NCI-H128 (cell line): Measurements from ENCODE around the gene CAP1.
"Not testable (repeated sequence)": the region's sequence is repeated elsewhere in the genome, so short reads cannot be mapped to it uniquely, and the experiment has no call there.

ENCODE experiments used
- DNase-seq: peaks from one replicate; lab custom pipeline; 2025; ENCODE audit not compliant: unreplicated experiment; lab: John Stamatoyannopoulos, UW

The CAP1 gene, protein sequence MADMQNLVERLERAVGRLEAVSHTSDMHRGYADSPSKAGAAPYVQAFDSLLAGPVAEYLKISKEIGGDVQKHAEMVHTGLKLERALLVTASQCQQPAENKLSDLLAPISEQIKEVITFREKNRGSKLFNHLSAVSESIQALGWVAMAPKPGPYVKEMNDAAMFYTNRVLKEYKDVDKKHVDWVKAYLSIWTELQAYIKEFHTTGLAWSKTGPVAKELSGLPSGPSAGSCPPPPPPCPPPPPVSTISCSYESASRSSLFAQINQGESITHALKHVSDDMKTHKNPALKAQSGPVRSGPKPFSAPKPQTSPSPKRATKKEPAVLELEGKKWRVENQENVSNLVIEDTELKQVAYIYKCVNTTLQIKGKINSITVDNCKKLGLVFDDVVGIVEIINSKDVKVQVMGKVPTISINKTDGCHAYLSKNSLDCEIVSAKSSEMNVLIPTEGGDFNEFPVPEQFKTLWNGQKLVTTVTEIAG

DNA sequence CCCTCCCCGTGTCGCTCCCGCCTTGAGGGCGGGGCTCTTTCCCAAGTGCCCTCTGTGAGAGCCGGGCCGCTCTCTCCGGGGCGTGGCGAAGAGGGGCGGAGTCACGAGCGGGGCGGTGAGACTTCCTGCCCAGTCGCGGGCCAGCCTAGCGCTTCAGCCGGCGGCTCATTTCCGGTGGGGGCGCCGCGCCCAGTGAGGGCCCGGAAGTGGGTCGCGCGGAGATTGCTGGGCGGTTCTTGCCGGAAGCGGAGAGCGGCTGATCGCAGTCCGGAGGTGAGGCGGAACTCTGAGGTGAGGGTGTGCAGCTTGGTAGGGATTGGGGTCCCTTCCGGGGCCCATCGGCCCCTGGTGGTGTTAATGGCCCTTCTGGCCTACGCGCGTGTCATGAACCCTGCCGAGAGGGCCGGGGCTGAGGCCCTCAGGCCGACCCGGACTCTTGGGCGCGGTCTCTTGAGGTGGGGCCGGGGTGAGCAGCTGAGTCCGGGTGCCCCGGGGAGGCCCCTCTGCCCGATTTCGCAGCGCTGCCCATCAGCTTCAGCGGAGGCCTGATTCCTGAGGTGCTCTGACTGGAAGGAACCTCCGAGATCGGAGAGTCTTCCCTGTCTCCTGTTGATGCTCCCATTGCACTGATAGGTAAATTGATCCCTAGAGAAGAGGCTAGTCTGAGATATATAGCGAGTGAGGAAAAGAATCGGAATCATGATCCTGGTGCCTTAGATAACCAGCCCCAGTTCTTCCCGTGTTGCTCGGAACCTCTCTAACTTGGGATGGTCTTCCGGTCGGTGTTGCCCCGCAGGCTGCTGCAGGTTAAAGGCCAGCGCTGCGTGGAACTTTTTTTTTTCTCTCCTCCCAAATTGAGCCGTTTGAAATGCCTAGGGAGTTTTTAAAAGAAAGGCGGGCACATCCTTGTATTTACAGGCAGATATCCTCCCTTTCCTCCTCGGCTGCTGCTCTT, at the start of gene CAP1:
Gene CAP1 (plus strand): TSS at position 219 of the 955 bp plus-strand sequence. CDS start 18,618 bp downstream, outside the sequence.
- peak; percentile 100 for DNase-seq

DNA sequence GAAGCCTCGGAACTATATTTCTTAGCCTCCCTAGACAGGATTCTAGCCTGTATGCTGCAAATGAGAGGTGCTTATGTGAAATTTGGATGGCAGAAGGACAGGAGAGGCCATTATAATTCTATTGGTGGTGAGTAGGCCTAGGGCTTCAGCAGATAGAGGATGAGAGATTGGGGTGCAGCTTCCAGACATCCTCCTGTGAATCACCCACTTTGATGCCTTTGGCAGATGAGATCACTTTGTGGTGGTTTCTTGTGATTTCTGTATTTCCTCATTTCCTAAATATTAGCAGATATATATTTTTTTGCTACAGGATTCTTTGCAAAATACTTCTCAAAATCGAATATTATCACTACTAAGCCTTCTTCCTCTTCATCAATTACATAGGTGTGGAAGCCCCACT, 48.3 kb upstream of the CAP1 start:
- no peak for DNase-seq

DNA sequence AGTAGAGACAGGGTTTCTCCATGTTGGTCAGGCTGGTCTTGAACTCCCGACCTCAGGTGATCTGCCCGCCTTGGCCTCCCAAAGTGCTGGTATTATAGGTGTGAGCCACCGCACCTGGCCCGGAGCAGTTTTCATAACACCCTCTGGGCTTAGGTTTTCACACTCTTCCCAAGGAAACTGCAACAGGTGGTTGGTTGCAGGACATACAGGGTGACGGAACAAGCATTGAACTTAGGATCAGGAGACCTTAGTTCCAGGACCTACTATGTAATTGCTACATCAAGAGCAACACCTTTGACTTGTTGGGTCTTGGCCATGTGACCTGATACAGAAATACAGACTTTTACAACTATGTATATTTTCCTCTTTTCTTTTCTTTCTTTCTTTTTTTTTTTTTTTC, 47.6 kb upstream of the CAP1 start:
- no peak for DNase-seq

DNA sequence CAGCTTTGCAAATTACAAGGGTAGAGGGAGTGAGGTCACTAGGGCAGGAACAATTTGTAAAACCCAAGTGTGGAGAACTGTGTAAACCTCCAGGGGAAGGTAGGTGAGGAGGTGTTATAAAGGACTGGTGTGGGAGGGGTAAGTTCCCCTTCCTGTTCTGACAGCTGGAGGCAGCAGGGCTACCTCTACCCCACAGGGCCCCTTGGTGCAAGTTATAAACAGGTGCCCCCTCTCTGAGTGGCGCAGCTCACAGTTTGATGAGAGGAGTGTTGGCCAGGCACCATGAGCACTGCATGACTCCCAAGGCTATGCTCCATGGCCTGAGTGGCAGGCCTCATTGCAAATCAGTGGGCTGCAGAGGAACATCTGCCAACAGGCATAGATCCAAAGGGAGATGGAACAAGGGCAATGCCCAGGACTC, 44.5 kb upstream of the CAP1 start:
- no peak for DNase-seq

DNA sequence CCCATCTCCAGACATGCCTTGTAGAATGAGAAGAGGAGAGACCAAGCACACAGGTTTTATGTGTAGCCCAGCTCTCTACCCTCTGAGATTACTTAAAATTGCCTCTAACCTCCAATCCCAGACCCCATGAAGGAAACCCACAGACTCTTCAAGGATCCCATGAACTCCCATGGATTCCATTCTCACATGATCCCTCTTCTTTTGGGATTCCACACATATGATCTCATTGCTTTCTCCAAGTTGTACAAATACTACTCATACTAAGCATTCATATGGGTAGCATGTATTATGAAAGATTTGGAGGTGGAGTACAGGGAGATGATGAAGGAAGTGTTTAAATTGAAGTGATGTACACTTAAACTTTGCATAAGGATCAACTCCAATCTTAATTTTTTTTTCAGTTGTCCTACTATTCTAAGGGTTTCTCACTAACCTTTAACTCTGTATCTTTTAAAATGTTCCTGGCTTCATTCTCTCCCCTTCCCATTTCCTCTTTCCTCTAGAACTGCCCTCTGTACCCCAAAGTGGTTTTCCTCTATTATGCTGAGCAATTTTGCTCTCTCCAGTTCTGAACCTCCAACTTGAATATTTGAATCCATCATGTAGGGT, 44.0 kb upstream of the CAP1 start:
- no peak for DNase-seq

DNA sequence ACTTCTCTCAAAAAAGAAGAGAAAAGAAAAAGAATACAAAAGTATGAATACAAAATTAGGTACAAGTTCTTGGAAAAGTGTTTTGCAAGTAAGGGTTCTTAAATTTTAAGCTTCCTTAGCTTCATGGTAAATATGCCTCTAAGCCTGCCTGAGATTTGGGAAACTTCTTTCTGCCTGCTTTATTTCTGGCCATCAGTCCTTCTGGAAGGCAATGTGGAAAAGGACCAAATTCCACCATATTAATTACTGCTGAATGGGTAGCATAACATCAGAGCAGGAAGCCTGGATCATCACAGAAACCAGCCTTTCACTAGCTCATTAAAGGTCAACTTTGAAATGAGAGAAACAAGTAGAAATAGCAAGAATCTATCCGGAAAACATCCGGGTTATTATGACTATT, 39.1 kb upstream of the CAP1 start:
- no peak for DNase-seq

DNA sequence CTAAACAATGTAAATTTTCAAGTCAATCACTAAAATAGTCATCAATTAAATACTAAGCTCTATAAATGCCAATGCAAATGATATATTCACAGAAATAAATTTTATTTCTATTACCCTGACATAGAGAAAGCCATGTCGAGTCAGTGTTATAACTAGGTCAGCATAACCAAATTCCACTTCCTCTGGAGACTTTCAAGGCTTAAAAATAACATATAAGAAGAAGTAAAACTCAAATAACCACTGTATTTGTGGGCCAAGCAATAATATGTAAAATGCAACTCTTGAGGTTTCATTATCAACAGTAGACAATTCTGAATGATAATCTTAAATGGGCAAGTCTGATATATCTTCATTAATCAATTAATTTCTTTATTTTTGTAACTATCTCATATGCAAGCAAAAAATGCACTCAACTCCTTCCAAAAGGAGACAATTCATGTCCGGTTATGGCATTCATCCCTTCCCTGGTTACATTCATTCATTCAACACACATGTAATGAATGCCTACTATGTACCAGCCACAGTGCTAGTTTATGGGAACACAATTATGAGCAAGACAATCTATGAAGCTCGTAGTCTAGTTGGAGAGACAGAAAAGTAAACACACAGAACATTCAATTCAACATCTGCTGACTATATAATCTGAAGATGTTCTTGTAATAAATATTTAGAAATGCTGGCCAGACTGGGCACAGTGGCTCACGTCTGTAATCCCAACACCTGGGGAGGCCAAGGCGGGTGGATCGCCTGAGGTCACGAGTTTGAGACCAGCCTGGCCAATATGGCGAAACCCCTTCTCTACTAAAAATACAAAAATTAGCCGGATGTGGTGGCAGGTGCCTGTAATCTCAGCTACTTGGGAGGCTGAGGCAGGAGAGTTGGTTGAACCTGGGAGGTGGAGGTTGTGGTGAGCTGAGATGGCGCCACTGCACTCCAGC, 37.1 kb upstream of the CAP1 start:
- no peak for DNase-seq

DNA sequence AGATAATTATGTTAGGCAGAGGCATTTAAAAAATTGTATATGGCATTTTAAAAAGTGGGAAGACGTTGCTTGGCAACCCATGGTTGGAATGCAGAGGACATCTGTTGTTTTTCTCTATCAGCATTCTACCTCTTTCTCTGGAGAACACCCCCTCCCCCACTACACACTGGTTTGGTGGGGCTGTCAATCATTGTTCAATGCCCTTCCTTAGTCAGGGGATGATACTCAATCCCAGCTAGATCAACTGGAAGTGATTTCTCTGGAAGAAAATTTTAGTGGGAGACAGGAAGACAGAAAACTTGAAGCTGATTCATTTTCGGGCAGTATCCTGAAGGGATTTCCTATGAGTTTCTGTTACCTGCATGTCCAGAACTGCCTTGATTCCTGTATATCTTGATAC, 35.7 kb upstream of the CAP1 start:
- no peak for DNase-seq

DNA sequence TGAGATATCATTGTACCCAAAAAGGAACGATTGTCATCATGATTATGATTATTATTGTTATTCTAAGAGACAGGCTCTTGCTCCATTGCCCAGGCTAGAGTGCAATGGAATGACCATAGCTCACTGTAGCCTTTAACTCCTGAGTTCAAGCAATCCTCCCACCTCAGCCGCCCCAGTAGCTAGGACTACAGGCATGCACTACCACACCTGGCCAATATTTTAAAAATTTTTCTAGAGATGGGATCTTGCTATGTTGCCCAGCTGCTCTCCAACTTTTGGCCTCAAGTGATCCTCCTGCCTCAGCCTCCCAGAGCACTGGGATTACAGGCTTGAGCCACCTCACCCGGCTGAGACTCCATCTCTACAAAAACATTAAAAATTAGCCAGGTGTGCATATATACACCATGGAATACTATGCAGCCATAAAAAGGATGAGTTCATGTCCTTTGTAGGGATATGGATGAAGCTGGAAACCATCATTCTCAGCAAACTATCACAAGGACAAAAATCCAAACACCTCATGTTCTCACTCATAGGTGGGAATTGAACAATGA, 33.0 kb upstream of the CAP1 start:
- DNase-seq: not testable (repeated sequence)

DNA sequence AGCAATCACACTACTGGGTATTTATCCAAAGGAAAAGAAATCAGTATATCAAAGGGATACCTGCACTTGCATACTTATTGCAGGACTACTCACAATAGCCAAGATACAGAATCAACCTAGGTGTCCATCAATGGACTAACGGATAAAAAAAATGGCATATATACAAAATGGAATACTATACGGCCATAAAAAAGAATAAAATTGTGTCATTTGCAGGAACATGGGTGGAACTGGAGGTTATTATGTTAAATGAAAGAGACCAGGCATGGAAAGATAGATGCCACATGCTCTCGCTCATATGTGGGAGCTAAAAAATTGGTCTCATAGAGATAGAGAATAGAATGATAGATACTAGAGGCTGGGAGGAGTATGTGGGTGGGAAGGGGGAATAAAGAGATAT, 29.3 kb upstream of the CAP1 start:
- no peak for DNase-seq

DNA sequence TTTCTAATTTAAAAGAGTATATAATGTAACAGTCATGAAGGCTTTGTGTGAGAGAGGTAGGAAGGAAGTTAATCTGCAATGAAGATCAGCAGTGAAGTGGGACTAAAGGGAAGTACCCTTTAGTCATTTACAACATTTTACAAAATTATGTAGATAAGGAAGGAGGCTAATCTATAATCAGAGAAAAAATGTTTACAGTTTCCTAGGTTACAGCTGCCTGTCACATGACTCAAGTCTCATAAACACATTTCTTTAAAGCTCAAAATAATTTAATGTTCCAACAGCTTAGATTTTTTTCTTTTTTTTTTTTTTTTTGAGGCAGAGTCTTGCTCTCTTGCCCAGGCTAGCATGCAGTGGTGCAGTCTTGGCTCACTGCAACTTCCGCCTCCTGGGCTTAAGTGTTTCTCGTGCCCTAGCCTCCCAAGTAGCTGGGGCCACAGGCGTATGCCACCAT, 26.2 kb upstream of the CAP1 start:
- DNase-seq: no peak

DNA sequence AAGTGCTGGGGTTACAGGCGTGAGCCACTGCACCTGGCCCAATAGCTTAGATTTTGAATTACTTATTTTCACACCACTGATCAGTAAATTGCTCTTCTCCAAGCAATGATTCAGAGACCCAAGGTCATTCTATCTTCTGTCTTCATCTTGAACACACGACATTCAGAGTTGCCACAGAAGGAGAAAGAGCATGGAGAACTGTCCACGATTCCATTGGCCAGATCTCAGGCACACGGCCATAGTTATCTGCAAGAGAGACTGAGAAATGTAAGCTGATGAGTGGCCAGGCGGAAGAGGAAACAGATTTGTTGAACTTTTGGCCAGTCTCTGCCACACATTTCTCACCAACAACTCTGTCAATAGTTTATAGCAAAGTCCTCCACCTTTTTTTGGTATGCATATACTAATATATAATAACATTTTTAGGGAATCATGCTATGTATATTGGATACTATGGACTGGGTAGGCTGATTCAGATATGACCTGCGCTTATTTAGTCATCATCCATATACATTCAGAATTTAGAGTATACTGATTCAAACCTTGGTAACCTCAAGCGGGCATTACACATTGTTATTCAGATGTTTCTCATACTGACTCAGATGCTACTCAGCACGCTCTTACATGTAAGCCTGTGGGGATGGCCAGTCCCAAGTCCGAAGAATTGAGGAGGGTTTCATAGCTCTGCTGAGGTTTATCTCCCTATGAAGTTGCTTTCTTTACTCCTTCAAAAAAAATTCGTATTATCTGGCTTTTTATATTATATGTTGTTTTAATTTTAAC, 25.5 kb upstream of the CAP1 start:
- DNase-seq: no peak

DNA sequence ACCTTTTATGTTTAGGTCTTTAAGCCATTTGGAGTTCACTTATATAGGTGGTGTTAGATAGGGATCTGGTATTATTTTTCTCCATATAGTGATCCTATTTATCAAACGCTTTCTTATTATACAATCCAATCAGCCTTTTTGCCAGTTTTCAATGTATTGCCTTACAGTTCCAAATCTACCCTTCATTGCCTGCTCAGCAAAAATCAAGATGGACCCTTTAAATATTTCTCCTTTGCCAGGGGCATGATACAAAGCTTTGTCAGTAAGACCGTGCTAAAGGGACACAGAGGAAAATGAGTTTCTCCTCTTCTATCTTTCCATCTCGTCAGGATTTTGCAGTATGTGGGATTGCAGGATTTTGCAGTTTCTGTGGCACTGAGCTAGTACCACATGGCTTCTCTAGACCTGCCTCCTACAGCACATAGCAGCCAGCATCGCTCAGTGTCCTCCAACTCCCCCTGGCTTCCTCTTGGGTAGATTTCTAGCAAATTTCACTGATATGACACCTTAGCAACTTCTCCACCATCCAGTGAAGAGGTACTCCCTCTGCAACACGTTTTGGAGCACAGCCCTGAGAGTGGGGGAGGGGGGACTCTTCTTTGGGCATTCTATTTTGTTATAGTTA, 22.5 kb upstream of the CAP1 start:
- DNase-seq: no peak

DNA sequence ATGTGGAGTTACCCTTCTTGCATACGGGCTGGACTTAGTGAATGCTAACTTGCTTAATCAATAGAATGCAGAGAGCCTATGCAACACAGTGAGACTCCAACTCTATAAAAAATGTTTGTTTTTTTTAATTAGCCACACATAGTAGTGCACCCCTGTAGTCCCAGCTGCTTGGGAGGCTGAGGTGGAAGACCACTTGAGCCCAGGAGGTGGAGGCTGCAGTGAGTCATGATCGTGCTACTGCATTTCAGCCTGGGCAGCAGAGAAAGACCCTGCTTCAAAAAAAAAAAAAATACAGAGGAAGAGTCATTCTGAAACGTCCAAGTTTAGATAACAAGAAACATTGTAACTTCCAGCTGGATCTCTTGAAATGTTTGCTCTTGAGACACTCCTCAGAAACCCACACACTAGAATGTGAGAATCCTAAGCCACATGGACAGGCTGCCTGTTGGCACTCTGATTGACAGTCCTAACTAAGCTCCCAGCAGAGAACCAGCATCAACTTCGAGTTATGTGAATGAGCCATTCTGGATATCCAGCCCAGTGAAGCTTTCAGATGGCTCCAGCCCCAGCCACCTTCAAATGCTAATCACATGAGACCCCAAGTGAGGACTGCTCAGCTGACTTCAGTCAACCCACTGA, 20.0 kb upstream of the CAP1 start:
- DNase-seq: no peak

DNA sequence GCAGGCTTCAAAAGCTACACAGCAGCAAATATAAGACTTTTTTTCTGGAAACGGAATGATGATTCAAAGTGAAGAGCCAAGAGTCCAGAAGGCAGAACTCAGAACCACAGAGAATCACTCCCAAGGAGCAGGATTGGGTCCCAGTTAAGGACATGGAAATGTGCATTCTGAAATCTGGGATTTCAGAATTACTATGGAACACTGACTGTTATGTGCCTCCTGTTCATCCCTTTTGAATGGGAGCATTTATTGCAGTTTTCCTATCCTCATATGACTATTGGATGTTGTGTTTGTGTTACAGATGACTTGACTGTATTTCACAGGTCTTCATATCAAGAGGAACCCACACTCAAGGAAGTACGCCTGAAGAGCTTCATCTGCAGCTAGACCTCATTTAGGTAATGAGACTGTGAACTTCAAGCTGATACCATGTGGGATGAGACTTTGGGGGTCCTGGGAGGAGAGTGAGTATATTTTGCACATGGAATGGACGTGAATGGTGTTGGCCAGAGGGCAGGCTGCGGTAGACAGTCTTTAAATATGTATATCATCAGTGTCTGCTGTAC, 17.1 kb upstream of the CAP1 start:
- no peak for DNase-seq

DNA sequence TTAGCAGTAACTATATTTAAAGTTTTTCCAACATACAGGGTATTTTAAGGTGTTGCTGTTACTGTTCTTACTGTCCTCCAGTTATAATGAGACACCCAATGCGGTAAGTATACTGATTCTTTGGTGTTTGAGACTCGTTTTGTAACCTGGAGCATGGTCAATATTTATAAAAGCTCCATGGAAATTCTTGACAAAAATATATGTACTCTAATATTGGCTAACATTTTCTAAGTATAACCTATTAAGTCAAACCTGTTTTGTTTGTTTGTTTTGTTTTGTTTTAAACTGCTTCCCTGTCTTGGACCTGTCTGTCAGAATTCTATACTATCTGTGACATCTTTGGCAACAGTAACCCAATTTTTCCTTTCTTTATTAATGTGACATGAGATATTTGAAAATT, 15.9 kb upstream of the CAP1 start:
- DNase-seq: no peak

DNA sequence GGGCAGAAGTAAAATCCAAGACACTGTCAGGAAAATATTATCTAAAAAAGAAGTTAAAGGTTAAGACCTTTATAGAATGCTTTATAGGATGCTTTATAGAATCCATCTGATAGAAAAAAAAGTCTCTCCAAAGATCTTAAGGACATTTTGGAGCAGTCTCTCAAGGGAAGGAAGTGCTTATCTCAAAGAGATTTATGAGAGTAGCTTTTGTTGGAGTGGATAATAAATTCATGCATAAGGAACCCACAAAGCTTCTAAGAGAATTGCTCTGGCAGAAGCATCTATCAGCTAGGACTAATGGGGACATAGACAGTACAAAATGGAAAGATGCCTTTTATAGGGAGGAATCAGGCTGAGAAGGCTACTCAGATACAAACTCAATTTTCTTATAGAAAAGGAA, 12.9 kb upstream of the CAP1 start:
- DNase-seq: no peak

DNA sequence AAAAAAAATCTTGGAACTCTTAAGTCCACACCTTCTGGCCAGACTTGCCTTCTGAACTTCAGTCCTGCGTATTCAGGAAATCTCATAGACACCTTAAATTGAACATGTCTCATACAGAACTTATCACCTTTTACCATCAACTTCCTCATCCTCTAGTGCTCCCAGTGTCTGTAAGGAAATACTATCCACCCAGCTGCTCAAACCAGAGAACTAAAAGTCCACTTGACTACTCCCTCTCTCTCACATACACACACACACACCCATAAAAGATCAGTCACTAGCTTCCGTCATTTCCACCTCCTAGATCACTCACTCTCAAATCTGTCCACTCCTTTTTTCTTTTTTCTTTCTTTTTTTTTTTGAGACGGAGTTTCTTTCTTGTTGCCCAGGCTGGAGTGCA, 10.9 kb upstream of the CAP1 start:
- no peak for DNase-seq
